ENCODE results near the gene SPHK2. TPM values are rescaled to one million over a fixed set of nuclear protein-coding genes. Genes with fewer than 3 reads are reported as not detected.

Gene SPHK2
- total RNA-seq, 4 donors from 2014 or later, result 41.8 to 185 (median 68.7) TPM

DNA sequence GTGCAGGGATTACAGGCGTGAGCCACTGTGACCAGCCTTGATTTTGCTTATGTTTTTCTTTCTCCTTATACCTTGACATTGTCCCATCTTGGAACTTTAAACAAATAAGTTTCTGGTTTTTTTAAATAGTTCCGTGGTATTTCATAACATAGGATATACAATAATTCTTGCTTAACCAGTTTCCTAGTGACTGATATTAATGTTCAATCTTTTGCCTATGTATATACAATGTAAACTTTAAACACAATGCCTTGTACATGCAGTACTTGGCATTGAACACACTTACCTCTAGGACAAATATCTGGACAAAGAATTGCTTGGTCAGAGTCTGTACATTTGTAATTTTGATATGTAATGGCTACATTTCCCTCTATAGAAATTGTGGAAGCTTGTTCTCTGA is 37.1 kb upstream of the SPHK2 start:
- Histone ChIP-seq H3K27me3 (peaks cover 5% of the 10 kb centered on the region), H3K4me1 (peaks cover 0 to 13% (median 2%) of the 10 kb centered on the region in 4 donors), H3K36me3 (no peaks in the 10 kb centered on the region), H3K27ac (no peak overlapping the region), H3K9me3 (no peaks in the 10 kb centered on the region), H3K4me3 (no peak overlapping the region)
- WGBS, 2 donors (ENCODE audit: low coverage in 1 of 2), result 58 to 66% methylated on average over 2 of the region's 2 CpGs
- DNase-seq, result no peak
- TF ChIP-seq POLR2AphosphoS5 (IDR thresholded peaks at IDR 0.05) (no peak), POLR2A (IDR thresholded peaks at IDR 0.05) (no peak), EP300 (IDR thresholded peaks at IDR 0.05; ENCODE audit: low read depth) (no peak)
- TF ChIP-seq, protein P1, sequence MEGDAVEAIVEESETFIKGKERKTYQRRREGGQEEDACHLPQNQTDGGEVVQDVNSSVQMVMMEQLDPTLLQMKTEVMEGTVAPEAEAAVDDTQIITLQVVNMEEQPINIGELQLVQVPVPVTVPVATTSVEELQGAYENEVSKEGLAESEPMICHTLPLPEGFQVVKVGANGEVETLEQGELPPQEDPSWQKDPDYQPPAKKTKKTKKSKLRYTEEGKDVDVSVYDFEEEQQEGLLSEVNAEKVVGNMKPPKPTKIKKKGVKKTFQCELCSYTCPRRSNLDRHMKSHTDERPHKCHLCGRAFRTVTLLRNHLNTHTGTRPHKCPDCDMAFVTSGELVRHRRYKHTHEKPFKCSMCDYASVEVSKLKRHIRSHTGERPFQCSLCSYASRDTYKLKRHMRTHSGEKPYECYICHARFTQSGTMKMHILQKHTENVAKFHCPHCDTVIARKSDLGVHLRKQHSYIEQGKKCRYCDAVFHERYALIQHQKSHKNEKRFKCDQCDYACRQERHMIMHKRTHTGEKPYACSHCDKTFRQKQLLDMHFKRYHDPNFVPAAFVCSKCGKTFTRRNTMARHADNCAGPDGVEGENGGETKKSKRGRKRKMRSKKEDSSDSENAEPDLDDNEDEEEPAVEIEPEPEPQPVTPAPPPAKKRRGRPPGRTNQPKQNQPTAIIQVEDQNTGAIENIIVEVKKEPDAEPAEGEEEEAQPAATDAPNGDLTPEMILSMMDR (IDR thresholded peaks at IDR 0.05), result no peak
- in situ Hi-C loops (cut with MboI; ENCODE audit: low pct_ligation_motif_present in 1 of 4, low pct_unique_long_range_greater_than_20kb in 1 of 4, low sequenced_read_pairs in 3 of 4), result loop anchor here (5.0 to 25.0 kb wide), 4 partner anchors 75 to 320 kb away; partner anchors contain the start of genes CARD8 (in 1 of the 4) and ZNF114 (in 1 of the 4)
- intact Hi-C loops (cut with DNase I; ENCODE audit: low total_unique reads), result loop anchor here (2.0 kb wide), 1 partner anchor 91 kb away; no protein-coding TSS in a partner anchor

DNA sequence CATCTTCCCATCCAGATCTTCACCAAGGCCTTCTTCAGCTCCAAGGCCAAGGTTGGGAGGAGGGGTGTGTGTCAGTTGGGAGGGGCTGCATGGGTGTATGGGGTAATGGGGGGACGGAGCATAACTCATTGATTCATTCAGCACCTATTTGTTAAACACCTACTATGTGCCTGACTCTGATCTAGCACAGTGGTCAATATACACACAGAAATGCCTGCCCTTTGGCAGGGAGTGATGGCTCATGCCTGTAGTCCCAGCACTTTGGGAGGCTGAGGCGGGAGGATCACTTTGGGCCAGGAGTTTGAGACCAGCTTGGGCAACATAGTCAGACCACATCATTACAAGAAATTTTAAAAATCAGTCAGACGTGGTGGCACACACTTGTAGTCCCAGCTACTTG is 31.9 kb upstream of the SPHK2 start:
- 93 to 94% methylated on average over 2 to 3 of the region's 3 CpGs for WGBS, 2 donors (ENCODE audit: low coverage in 1 of 2)
- H3K27me3 ChIP-seq, result no peaks in the 10 kb centered on the region
- no peak overlapping the region for H3K4me3 ChIP-seq
- DNase-seq, result no peak
- intact Hi-C loops (cut with DNase I; ENCODE audit: low total_unique reads) (no loop called here), in situ Hi-C loops (cut with MboI; ENCODE audit: low pct_ligation_motif_present in 1 of 4, low pct_unique_long_range_greater_than_20kb in 1 of 4, low sequenced_read_pairs in 3 of 4) (loop anchor here (10.0 to 25.0 kb wide), 3 partner anchors 83 to 325 kb away; partner anchors contain the start of genes CARD8 (in 1 of the 4) and ZNF114 (in 1 of the 4))
- H3K27ac ChIP-seq, result no peak overlapping the region
- no peaks in the 10 kb centered on the region for H3K36me3 ChIP-seq
- TF ChIP-seq, protein P1 (IDR thresholded peaks at IDR 0.05), result no peak
- TF ChIP-seq EP300 (IDR thresholded peaks at IDR 0.05; ENCODE audit: low read depth) (no peak), POLR2AphosphoS5 (IDR thresholded peaks at IDR 0.05) (no peak), POLR2A (IDR thresholded peaks at IDR 0.05) (no peak)
- peaks cover 0 to 15% (median 5%) of the 10 kb centered on the region in 4 donors for H3K4me1 ChIP-seq
- H3K9me3 ChIP-seq, result no peaks in the 10 kb centered on the region

DNA sequence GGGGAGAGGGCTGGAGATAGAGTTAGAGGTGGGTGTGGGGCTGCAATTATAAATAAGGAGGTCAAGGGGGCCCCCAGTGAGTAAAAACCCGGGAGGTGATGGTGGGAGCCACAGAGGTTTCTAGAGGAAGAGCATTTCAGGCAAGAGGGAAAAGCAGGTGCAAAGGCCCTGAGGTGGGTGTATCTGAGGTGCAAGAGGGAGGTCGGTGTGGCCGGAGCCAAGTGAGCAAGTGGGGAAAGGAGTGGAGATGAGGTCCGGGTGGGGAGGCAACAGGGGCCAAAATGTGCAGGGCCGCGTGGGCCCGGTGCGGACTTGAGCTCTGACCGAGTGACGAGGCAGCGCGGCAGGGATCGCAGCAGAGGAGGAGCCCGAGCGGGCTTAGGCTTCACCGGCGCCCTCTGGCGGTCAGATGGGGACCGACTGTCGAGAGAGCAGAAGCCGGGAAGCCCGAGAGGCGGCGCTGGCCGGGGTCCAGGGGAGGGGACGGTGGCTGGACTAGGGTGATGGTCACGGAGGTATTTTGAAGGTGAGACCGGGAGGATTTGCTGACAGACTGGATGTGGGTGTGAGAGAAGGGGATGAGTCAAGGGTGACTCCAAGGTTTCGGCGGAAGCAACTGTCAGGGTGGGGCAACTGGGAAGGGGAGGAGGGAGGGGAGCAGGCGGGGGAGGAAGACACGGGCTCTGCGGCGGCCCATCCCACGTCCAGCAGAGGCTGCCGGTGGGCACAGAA is 30.5 kb upstream of the SPHK2 start:
- Histone ChIP-seq H3K4me3 (peak overlapping the region in 3 of 4 donors; percentile 28 to 41 (median 31)), H3K27me3 (no peaks in the 10 kb centered on the region), H3K4me1 (peaks cover 0 to 15% (median 5%) of the 10 kb centered on the region in 4 donors), H3K36me3 (no peaks in the 10 kb centered on the region), H3K9me3 (no peaks in the 10 kb centered on the region), H3K27ac (peak overlapping the region in 3 of 4 donors; percentile 5 to 48 (median 32))
- in situ Hi-C loops (cut with MboI; ENCODE audit: low pct_ligation_motif_present in 1 of 4, low pct_unique_long_range_greater_than_20kb in 1 of 4, low sequenced_read_pairs in 3 of 4) (loop anchor here (10.0 to 25.0 kb wide), 3 partner anchors 84 to 327 kb away; partner anchors contain the start of genes CARD8 (in 1 of the 4) and ZNF114 (in 1 of the 4)), intact Hi-C loops (cut with DNase I; ENCODE audit: low total_unique reads) (no loop called here)
- TF ChIP-seq, protein P1 (IDR thresholded peaks at IDR 0.05), result peak; percentile 89 to 98 (median 96)
- no peak for TF ChIP-seq POLR2A (IDR thresholded peaks at IDR 0.05)
- peak in 2 of 3 donors; percentile 10 to 26 for TF ChIP-seq POLR2AphosphoS5 (IDR thresholded peaks at IDR 0.05)
- 0 to 5% methylated on average over 8 to 35 of the region's 36 CpGs for WGBS, 2 donors (ENCODE audit: low coverage in 1 of 2)
- peak; percentile 95 for DNase-seq

DNA sequence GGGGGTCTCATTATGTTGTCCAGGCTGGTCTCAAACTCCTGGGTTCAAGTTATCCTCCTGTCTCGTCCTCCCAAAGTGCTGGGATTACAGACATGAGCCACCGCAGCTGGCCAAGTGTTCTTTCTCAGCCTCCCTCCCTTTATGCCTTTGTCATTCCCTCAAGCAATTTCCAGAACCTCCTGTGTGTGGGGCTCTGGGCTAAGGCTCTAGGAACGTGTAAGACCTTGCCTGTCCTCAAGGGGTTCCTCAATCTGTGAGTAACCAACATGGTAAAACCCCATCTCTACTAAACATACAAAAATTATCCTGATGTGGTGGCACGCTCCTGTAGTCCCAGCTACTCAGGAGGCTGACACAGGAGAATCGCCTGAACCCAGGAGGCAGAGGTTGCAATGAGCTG is 28.3 kb upstream of the SPHK2 start:
- no peak overlapping the region for H3K27ac ChIP-seq
- H3K27me3 ChIP-seq, result no peaks in the 10 kb centered on the region
- WGBS, 2 donors (ENCODE audit: low coverage in 1 of 2), result 80% methylated on average over 3 to 5 of the region's 5 CpGs
- TF ChIP-seq POLR2A (IDR thresholded peaks at IDR 0.05), result no peak
- TF ChIP-seq POLR2AphosphoS5 (IDR thresholded peaks at IDR 0.05), result no peak
- TF ChIP-seq, protein P1 (IDR thresholded peaks at IDR 0.05), result no peak
- no peak for TF ChIP-seq EP300 (IDR thresholded peaks at IDR 0.05; ENCODE audit: low read depth)
- DNase-seq, result no peak
- H3K9me3 ChIP-seq, result no peaks in the 10 kb centered on the region
- no peak overlapping the region for H3K4me3 ChIP-seq
- H3K36me3 ChIP-seq, result no peaks in the 10 kb centered on the region
- intact Hi-C loops (cut with DNase I; ENCODE audit: low total_unique reads), result no loop called here
- in situ Hi-C loops (cut with MboI; ENCODE audit: low pct_ligation_motif_present in 1 of 4, low pct_unique_long_range_greater_than_20kb in 1 of 4, low sequenced_read_pairs in 3 of 4), result loop anchor here in 2 of 4 donors (25.0 kb wide), 2 partner anchors 279 to 329 kb away; partner anchors contain the start of genes CARD8 (in 1 of the 2) and ZNF114 (in 1 of the 2)
- H3K4me1 ChIP-seq, result peaks cover 0 to 11% (median 5%) of the 10 kb centered on the region in 4 donors

All from transverse colon (tissue), 4 donors.